Measurements from ENCODE around the gene C1orf105. TPM values are rescaled to one million over a fixed set of nuclear protein-coding genes. Genes with fewer than 3 reads are reported as not detected.

Gene C1orf105
- total and polyA plus RNA-seq, 10 of the 15 experiments (the other 5 are each of a cell fraction or from before 2014, with no cell fraction given): not detected

DNA sequence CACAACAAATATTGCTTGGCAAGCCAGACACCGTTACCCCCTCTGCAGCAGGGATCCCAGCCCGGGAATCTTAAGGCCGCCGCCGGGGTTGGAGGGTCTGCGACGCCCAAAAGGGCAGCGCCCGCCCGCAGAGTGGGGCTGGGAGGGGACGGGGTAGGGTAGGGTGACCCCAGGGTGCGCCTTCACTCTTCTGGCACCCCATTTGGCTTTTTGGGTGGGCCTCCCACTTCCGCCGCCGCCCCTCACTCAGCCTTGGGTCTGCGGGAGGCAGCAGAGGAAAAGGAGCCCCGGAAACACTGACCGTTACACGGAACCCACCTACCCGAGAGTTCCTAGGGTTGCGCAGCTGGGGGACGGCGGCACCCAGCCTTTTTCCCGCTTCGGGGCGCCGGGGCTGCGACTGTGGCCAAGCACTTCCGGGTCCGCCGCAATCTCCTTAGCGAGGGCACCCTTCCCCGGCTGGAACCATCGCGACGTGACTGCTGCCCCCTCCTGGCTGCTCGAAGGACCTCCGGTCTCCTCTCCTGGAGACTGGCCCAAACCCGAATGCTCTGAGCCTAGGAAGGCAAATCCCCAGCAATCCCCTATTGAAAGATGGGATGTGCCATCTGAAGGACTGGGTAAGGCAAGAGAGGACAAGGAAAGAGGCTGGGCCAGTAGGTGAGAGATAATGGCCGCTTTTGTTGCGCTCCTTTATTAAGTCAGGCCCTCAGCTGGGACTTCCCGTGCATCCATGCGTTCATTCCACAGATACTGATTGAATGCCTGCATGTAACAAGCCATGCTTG is 23.4 kb downstream of the C1orf105 start, which contains the start of gene PIGC (continued):
- TF ChIP-seq ZNF592 (IDR thresholded peaks at IDR 0.05): no peak
- no peak for TF ChIP-seq EZH2 (IDR thresholded peaks at IDR 0.05; ENCODE audit: borderline replicate concordance, control insufficient read depth, low read depth, low read length)
- no peak for TF ChIP-seq RELA (IDR thresholded peaks at IDR 0.05; ENCODE audit: borderline replicate concordance, partially characterized antibody)
- no peak for TF ChIP-seq JUNB (IDR thresholded peaks at IDR 0.05)
- TF ChIP-seq FOXM1 (IDR thresholded peaks at IDR 0.05; ENCODE audit: low read depth, low read length): no peak
- peak; percentile 44; the same call in 1 of the 2 replicates for TF ChIP-seq CREM (IDR thresholded peaks at IDR 0.05; ENCODE audit: low read depth)
- TF ChIP-seq, protein P1, sequence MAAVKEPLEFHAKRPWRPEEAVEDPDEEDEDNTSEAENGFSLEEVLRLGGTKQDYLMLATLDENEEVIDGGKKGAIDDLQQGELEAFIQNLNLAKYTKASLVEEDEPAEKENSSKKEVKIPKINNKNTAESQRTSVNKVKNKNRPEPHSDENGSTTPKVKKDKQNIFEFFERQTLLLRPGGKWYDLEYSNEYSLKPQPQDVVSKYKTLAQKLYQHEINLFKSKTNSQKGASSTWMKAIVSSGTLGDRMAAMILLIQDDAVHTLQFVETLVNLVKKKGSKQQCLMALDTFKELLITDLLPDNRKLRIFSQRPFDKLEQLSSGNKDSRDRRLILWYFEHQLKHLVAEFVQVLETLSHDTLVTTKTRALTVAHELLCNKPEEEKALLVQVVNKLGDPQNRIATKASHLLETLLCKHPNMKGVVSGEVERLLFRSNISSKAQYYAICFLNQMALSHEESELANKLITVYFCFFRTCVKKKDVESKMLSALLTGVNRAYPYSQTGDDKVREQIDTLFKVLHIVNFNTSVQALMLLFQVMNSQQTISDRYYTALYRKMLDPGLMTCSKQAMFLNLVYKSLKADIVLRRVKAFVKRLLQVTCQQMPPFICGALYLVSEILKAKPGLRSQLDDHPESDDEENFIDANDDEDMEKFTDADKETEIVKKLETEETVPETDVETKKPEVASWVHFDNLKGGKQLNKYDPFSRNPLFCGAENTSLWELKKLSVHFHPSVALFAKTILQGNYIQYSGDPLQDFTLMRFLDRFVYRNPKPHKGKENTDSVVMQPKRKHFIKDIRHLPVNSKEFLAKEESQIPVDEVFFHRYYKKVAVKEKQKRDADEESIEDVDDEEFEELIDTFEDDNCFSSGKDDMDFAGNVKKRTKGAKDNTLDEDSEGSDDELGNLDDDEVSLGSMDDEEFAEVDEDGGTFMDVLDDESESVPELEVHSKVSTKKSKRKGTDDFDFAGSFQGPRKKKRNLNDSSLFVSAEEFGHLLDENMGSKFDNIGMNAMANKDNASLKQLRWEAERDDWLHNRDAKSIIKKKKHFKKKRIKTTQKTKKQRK (IDR thresholded peaks at IDR 0.05; ENCODE audit: low read depth, low read length): no peak
- TF ChIP-seq CBFB (IDR thresholded peaks at IDR 0.05; ENCODE audit: low read depth): peak; percentile 54; the same call in 1 of the 2 replicates
- no peak for TF ChIP-seq NFYA (IDR thresholded peaks at IDR 0.05; ENCODE audit: borderline replicate concordance, low read depth, low read length)

Data from GM12878 (cell line).